ENCODE measurements around the gene TRMT10B.
A peak's percentile ranks its signal among the peaks of the same experiment; 100 is the strongest.
"Not testable (repeated sequence)": the region's sequence is repeated elsewhere in the genome, so short reads cannot be mapped to it uniquely, and the experiment has no call there.

TRMT10B gene

DNA sequence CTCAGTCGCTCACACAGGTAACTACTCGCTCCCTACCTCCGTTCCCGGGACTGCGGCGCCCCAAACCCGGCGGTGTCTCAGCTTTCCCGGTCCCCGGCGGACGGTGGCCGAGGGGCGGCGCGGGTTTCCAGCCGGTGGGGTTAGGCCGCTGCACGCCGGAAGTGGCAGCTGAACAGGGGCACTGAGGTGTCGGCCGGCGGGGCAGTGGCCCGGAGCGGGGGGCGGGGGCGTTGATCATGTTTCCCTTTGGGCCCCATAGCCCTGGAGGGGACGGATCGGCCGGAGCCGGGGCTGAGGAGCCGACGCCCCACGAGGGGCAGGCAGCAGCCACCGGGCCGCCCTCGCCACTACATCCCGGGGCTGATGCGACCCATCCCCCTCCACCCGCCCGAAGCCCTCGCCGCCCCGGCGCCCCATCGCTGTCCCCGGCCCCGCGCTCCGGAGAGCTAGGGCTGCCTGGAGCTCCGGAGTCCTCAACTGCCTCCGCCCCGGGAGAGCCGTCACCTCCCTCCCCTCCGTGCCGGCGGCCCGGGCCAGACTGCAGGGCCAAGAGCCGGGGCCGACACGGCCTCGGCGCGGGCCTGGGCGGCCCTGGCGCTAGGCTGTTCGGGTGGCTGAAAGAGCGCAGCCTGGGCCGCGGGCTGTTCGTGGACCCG is 47.2 kb downstream of the TRMT10B start, which contains the start of gene DCAF10:
TSS of gene DCAF10 (plus strand) at position 167 of the 656 bp plus-strand sequence. CDS start at position 237, 70 bp downstream.
- Mint-ChIP-seq H3K27me3 (no peaks in the 10 kb centered on the region), H3K4me3 (peak within 1 kb of the TSS; percentile 93), H3K9me3 (no peaks in the 10 kb centered on the region), H3K36me3 (peaks cover 8% of the 10 kb centered on the region), H3K4me1 (peaks cover 18% of the 10 kb centered on the region), H3K27ac (peak within 1 kb of the TSS; percentile 84)
- DNase-seq (ENCODE audit: low spot score in 2 of 2) (peak; percentile 92 to 98), ATAC-seq (ENCODE audit: low read depth) (peak; percentile 82)

DNA sequence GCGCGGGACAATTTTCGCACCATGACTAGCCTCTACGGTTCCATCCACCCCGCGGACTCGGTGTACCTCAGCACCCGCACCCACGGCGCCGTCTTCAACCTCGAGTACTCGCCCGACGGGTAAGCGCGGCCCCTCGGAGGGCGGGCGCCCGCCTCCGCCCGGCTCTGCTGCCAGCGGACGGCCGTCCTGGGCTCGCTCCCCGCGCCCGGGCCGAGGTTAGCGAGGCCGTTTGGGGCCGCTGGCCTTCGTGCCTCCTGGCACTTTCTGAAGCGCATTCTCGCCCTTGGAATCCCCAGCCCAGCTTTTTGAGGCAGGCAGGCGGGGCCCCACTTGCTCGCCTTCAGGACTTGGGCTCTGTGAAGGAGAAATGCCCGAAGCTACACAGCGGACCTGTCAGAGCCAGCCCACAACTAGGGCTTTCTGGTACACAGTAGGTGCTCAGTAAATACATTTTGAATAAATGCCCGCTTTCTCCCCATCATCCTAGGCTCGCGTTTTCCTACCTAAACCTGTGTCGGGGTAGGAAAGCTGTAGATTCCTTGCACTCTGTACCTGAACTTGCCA is 47.8 kb downstream of the TRMT10B start:
- Mint-ChIP-seq H3K9me3 (no peaks in the 10 kb centered on the region), H3K4me3 (peak overlapping the region; percentile 93), H3K36me3 (peaks cover 8% of the 10 kb centered on the region), H3K27ac (peak overlapping the region; percentile 84), H3K27me3 (no peaks in the 10 kb centered on the region), H3K4me1 (peaks cover 18% of the 10 kb centered on the region)
- no peak for DNase-seq (ENCODE audit: low spot score in 2 of 2)
- peak; percentile 16 for ATAC-seq (ENCODE audit: low read depth)

DNA sequence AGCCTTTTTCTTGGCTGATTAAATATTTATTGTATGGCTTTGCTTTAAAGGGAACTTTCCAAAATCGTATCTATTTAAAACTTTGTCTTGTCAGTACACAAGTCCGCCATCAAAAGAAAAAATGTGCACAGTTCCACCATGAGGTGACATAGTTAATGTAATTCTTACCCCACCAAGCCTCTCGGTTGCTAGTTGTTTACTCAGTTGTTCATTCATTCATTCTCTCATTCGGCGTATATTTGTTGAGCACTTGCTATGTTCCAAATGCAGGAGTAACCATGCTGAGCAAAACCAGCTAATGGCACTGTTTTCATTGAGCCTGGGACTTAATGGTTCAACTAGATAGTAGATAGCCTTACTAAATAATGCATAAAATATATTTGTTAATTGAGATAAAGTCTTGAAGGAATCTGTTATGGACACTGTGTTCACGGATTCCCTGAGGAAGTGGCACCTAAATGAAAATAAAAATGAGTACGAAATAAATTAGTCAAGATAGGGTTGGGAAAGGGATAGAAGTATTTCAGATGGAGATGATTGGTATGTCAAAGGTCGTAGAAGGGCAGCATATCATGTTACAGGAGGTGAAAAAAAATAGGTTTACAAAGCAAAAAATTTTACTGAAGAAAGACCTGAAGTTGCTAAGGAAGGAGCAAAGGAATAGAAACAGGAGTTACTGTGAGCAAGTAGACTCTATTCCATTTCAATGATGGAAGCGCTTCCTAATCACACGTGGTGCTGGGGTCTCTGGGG is 48.5 kb downstream of the TRMT10B start:
- Mint-ChIP-seq H3K27ac (peak overlapping the region; percentile 84), H3K4me1 (peaks cover 18% of the 10 kb centered on the region)

DNA sequence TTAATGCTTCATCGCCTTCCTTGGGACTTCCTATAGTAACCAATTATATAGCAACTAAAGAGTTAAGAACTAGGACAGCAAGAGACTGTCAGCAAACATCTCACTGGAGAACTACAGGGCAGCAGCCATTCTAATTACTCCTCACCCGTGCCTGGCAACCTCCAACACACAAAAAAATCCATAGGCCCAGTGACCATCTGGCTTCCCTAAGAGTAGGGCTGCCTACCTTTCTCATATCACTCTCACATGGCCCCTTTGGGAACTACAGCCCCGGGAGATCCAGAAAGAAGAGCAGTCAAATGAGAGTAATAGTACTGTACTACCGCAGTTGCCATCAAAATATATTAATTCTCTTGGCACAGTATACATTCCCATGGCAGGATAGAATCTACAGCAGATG is 52.7 kb downstream of the TRMT10B start:
- no peak overlapping the region for H3K27ac Mint-ChIP-seq
- no peak for ATAC-seq (ENCODE audit: low read depth)
- H3K27me3 Mint-ChIP-seq, result no peaks in the 10 kb centered on the region
- no peak for DNase-seq (ENCODE audit: low spot score in 2 of 2)
- peaks cover 14% of the 10 kb centered on the region for H3K4me1 Mint-ChIP-seq
- no peaks in the 10 kb centered on the region for H3K9me3 Mint-ChIP-seq
- H3K4me3 Mint-ChIP-seq, result no peak overlapping the region
- peaks cover 8% of the 10 kb centered on the region for H3K36me3 Mint-ChIP-seq

More for the DNA sequence above, 48.5 kb downstream of the TRMT10B start:
- peak overlapping the region; percentile 93 for H3K4me3 Mint-ChIP-seq
- peaks cover 5% of the 10 kb centered on the region for H3K36me3 Mint-ChIP-seq
- H3K27me3 Mint-ChIP-seq, result no peaks in the 10 kb centered on the region
- ATAC-seq (ENCODE audit: low read depth) (no peak), DNase-seq (ENCODE audit: low spot score in 2 of 2) (no peak)
- H3K9me3 Mint-ChIP-seq, result no peaks in the 10 kb centered on the region

DNA sequence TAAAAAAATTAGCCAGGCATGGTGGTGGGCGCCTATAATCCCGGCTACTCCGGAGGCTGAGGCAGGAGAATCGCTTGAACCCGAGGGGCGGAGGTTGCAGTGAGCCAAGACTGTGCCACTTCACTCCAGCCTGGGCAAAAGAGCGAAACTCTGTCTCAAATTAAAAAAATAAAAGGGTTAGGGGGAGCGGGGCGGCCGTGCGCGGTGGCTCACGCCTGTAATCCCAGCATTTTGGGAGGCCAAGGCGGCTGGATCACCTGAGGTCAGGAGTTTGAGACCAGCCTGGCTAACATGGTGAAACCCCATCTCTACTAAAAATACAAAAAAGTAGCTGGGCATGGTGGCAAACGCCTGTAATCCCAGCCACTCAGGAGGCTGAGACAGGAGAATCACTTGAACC is 56.1 kb downstream of the TRMT10B start:
- H3K27me3 Mint-ChIP-seq; DNase-seq (ENCODE audit: low spot score in 2 of 2); H3K27ac Mint-ChIP-seq; H3K4me3 Mint-ChIP-seq; ATAC-seq (ENCODE audit: low read depth); H3K9me3 Mint-ChIP-seq; H3K4me1 Mint-ChIP-seq: not testable (repeated sequence)
- H3K36me3 Mint-ChIP-seq, result peaks cover 16% of the 10 kb centered on the region

DNA sequence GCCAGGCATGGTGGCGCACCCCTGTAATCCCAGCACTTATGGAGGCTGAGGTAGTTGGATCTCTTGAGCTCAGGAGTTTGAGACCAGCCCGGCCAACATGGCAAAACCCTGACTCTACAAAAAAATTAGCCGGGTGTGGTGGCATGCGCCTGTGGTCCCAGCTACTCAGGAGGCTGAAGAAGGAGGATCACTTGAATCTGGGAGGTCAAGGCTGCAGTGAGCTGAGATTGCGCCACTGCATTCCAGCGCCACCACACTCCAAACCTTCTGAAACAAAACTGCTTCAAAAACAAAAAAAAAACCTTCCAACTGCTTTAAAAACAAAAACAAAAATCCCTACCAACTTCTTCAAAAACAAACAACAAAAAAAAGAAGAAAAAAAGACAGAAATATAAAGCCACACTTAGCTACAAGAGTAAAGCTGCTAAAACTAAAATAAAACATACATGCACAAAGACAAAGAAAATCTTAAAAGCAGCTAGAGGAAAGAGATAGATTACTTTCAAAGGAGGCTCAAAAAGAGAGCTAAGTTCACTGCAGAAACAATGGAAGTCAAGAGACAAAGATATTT is 58.4 kb downstream of the TRMT10B start:
- DNase-seq (ENCODE audit: low spot score in 2 of 2) (no peak), ATAC-seq (ENCODE audit: low read depth) (no peak)
- Mint-ChIP-seq H3K4me3 (no peak overlapping the region), H3K27ac (no peak overlapping the region), H3K27me3 (no peaks in the 10 kb centered on the region), H3K9me3 (no peaks in the 10 kb centered on the region), H3K4me1 (peaks cover 7% of the 10 kb centered on the region), H3K36me3 (peaks cover 12% of the 10 kb centered on the region)

DNA sequence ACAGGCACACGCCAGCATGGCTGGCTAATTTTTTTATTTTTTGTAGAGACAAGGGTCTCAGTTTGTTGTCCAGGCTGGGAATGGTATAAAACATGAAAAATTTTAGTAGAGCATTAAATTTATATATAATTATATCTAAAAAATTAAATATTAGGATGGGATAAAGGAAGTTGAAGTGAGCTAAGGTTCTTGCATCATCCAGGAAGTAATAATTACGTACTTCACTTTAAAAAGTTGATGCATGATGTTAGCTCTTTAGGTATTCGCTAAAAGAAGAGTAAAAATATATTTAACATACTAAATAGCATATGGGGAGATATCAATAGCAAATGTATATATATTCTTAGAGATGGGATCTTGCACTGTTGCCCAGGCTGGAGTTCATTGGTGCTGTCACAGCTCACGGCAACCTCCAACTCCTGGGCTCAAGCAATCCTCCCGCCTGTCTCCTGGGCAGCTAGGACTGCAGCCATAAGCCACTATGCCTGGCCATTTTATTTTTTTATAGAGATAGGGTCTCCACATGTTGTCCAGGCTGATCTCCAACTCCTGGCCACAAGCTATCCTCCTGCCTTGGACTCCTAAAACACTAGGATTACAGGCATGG is 59.3 kb downstream of the TRMT10B start:
- H3K9me3 Mint-ChIP-seq, result no peaks in the 10 kb centered on the region
- H3K4me3 Mint-ChIP-seq, result no peak overlapping the region
- H3K36me3 Mint-ChIP-seq, result peaks cover 12% of the 10 kb centered on the region
- no peak for ATAC-seq (ENCODE audit: low read depth)
- no peak for DNase-seq (ENCODE audit: low spot score in 2 of 2)
- H3K4me1 Mint-ChIP-seq, result peaks cover 7% of the 10 kb centered on the region
- H3K27ac Mint-ChIP-seq, result no peak overlapping the region
- no peaks in the 10 kb centered on the region for H3K27me3 Mint-ChIP-seq

DNA sequence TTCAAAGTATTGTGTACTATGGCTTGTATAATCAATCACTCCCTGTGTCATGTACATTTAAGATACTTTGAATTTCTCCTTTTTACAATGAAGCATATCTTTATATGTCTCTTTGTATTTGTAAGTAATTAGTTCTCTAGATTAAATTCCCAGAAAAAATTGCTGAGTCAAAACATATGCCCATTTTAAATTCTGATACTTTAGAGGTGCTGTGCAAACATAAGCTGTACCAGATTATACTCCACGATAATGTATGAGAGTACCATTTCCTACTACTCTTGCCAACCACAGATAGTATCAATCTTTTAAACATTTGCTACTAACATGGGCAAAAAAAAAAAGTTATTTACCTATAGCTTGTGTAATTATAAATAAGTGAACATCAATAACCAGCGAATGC is 65.2 kb downstream of the TRMT10B start:
- DNase-seq (ENCODE audit: low spot score in 2 of 2), result no peak
- Mint-ChIP-seq H3K27me3 (no peaks in the 10 kb centered on the region), H3K27ac (no peak overlapping the region), H3K36me3 (peaks cover 22% of the 10 kb centered on the region), H3K4me1 (peaks cover 2% of the 10 kb centered on the region), H3K4me3 (no peak overlapping the region), H3K9me3 (no peaks in the 10 kb centered on the region)
- ATAC-seq (ENCODE audit: low read depth), result no peak

DNA sequence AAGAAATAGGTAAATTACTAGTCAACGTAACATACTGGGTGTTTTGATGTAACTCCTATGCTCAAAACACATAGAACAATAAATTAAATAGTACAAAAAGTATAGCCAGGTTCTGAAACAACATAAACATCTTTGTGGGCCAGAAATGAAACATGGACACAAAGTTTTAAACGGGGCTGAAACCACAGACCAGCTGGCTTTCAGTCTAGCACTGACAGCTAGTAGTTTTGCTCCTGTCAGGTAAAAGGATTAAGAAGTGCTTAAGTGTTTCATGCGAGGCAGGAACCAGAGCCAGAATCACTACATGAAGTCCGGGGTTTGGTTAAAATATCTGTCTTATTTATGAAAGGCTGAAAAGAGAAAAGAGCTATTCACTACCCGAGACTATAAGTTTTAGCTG is 66.5 kb downstream of the TRMT10B start:
- Mint-ChIP-seq H3K4me1 (peaks cover 2% of the 10 kb centered on the region), H3K27me3 (no peaks in the 10 kb centered on the region), H3K27ac (peak overlapping the region; percentile 15), H3K36me3 (peaks cover 30% of the 10 kb centered on the region), H3K4me3 (no peak overlapping the region), H3K9me3 (peaks cover 1% of the 10 kb centered on the region)
- ATAC-seq (ENCODE audit: low read depth), result no peak
- no peak for DNase-seq (ENCODE audit: low spot score in 2 of 2)

DNA sequence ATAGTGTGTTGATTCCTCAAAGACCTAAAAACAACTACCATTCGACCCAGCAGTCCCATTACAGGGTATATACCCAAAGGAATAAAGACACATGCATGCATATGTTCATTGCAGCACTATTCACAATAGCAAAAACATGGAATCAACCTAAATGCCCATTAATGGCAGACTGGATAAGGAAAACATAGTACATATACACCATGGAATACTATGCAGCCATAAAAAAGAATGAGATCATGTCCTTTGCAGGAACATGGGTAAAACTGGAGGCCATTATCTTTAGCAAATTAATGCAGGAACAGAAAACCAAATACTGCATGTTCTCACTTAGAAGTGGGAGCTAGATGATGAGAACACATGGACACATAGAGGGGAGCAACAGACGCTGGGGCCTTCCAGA is 71.6 kb downstream of the TRMT10B start:
- not testable (repeated sequence) for ATAC-seq (ENCODE audit: low read depth); DNase-seq (ENCODE audit: low spot score in 2 of 2); H3K27me3 Mint-ChIP-seq; H3K4me1 Mint-ChIP-seq; H3K4me3 Mint-ChIP-seq; H3K9me3 Mint-ChIP-seq; H3K27ac Mint-ChIP-seq
- peaks cover 43% of the 10 kb centered on the region for H3K36me3 Mint-ChIP-seq

DNA sequence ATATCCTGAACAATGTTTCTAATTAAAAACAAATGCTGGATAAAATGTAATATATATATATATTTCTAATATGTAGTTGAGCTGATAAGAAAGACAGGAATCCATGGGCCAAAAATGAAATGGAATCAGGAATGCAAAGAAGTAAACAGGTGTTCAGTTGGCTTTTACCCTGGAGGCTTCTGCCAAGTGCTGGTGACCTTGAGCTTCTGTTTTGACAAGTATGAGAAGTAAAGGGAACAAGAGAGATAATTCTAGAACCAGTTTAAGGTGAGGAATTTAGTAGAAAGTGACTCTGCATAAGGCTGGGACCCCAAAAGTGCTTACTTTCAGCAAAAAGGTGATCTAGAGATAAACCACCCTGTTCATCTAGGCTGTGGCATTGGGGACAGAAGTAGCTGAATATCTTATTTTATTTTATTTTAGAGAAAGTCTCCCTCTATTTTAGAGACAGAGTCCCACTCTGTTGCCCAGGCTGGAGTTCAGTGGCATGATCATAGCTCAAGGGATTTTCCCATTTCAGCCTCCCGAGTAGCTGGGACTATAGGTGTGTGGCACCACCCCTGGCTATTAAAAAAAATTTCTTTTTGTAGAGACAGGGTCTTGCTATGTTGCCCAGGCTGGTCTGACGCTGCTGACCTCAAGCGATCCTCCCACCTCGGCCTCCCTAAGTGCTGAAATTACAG is 74.0 kb downstream of the TRMT10B start:
- H3K27me3 Mint-ChIP-seq, result no peaks in the 10 kb centered on the region
- H3K9me3 Mint-ChIP-seq, result peaks cover 1% of the 10 kb centered on the region
- no peak overlapping the region for H3K27ac Mint-ChIP-seq
- ATAC-seq (ENCODE audit: low read depth) (no peak), DNase-seq (ENCODE audit: low spot score in 2 of 2) (no peak)
- H3K36me3 Mint-ChIP-seq, result peaks cover 26% of the 10 kb centered on the region
- H3K4me1 Mint-ChIP-seq, result peaks cover 3% of the 10 kb centered on the region
- no peak overlapping the region for H3K4me3 Mint-ChIP-seq
